Heart left ventricle (tissue), 16 donors: Measurements from ENCODE around the gene TTC21B. TPM values are rescaled to one million over a fixed set of nuclear protein-coding genes. Genes with fewer than 3 reads are reported as not detected.

Source experiments
- ATAC-seq, 4 donors: fragments of 200-7000 bp; cut with Tn5 transposase; one replicate each; pipeline ENCODE4 v1.9.1; 2020 to 2022; ENCODE audit warnings: moderate library complexity in 4 of 4, mild to moderate bottlenecking in 3 of 4, moderate number of reproducible peaks in 1 of 4
- DNase-seq, 5 donors: peaks; one replicate each; pipeline ENCODE4 v3.0.0-alpha.2; 2020
- H3K27ac ChIP-seq, 12 donors: fragments of 200-600 bp; sonication (generic) in 4 of 12; one replicate each; pipeline versions ENCODE4 v1.5.0 to v1.8.0; 2016 to 2022; ENCODE audit warnings: mild to moderate bottlenecking in 2 of 12
- H3K27me3 ChIP-seq, 9 donors: fragments of 200-600 bp; sonication (generic) in 2 of 9; one replicate each; pipeline versions ENCODE4 v1.5.1 to v1.8.0; 2016 to 2022; ENCODE audit warnings: mild to moderate bottlenecking in 3 of 9
- H3K36me3 ChIP-seq, 9 donors: fragments of 200-600 bp; sonication (generic) in 2 of 9; one replicate each; pipeline versions ENCODE4 v1.5.0 to v1.8.0; 2018 to 2022; ENCODE audit warnings: mild to moderate bottlenecking in 2 of 9
- H3K4me1 ChIP-seq, 12 donors: fragments of 200-600 bp; sonication (generic) in 4 of 12; one replicate each; pipeline versions ENCODE4 v1.5.0 to v1.8.0; 2016 to 2022; ENCODE audit warnings: mild to moderate bottlenecking in 3 of 12
- H3K4me3 ChIP-seq, 12 donors: fragments of 200-600 bp; sonication (generic) in 4 of 12; one replicate each; pipeline versions ENCODE4 v1.5.0 to v1.8.0; 2017 to 2022; ENCODE audit warnings: mild to moderate bottlenecking in 9 of 12, moderate library complexity in 4 of 12
- H3K9me3 ChIP-seq, 12 donors: fragments of 200-600 bp; sonication (generic) in 4 of 12; one replicate each; pipeline versions ENCODE4 v1.5.0 to v1.8.0; 2016 to 2022; ENCODE audit warnings: mild to moderate bottlenecking in 1 of 12
- CTCF ChIP-seq, 12 donors: fragments of 200-600 bp; sonication (generic) in 4 of 12; IDR thresholded peaks; one replicate each; pipeline versions ENCODE4 v1.5.0 to v1.8.0; 2018 to 2022; ENCODE audit warnings: antibody characterized with exemption in 12 of 12, mild to moderate bottlenecking in 5 of 12
- POLR2A ChIP-seq, 2 donors: fragments of 450-650 bp; IDR thresholded peaks; one replicate each; pipeline ENCODE4 v1.6.1; 2017; ENCODE audit warnings: antibody characterized with exemption in 2 of 2, mild to moderate bottlenecking in 2 of 2, moderate library complexity in 2 of 2
- WGBS, 4 donors: extraction: QIAGEN DNeasy Blood & Tissue Kit in 2 of 4; methylation state at CpG; one replicate each; pipeline versions ENCODE4 v1.1.5 to v1.1.7; 2013 to 2018; 5-methylcytosine and 5-hydroxymethylcytosine counted together
- intact Hi-C, 10 donors: fragments of 100-400 bp; cut with DNase I; formaldehyde crosslinking; loops; one replicate each; pipeline versions ENCODE4 v1.11.1 to v1.14.2; 2022
- polyA plus RNA-seq, 2 donors: library from polyadenylated mRNA; stranded (reverse); fragments of 200-250 nt; gene quantifications; one replicate each; pipeline ENCODE4 v1.2.3, GENCODE V29; 2013
- total RNA-seq, 9 donors: library from RNA; depleted of rRNA in 2 of 9; stranded (reverse); fragments of >200 nt in 2 of 9; fragmentation: NEBNext Ultra II Directional in 3 of 9; extraction: Animal tissue kit (Norgen Biotek cat#: 25700) in 3 of 9; gene quantifications; one replicate each; pipeline versions ENCODE4 v1.1.0 to v1.2.4, GENCODE V29; 2016 to 2023
- donor health status: ischemic (EF 13 %, LVEDD 7.1; RV severe dilation, severe dysfunction).
- donor health status: healthy with polysubstance abuse.
- donor health status: DM: no; HTN: yes; CAD: no.
- donor health status: DM: no; HTN: no; CAD: no.
- donor health status: ischemic (EF 25% LVEDD 6.9; RV normal size, moderate dysfunction).
- donor health status: ischemic (EF 25% LVEDD 5.7; RV mildly dilated, moderate dysfunction).
- donor health status: healthy.
- donor health status: DM: yes; HTN: yes; CAD: no.
- donor health status: ischemic (EF 35%, LVEDD 5.7; RV mildly dilated, moderate dysfunction).
- donor health status: nonischemic (EF 11% LVEDD 7.7; RV severe dilation, severe dysfunction).
- donor health status: DM: yes; HTN: yes; CAD: no.
- donor health status: PGD.
- donor health status: ischemic (EF 29% LVEDD 5.4; RV normal size, mild dysfunction).
- donor health status: nonischemic (EF 23%, LVEDD 6.1; RV moderate dilation, normal function).

The TTC21B gene
- total and polyA plus RNA-seq, 11 donors = 3.7 to 16.1 (median 12.0) TPM

GRCh38 chr2:165827016-165827920 is 126.3 kb downstream of the TTC21B start:
- WGBS, 4 donors = 81 to 91% (median 86%) methylated on average over 3 of the region's 3 CpGs
- intact Hi-C loops = no loop called here
- ATAC-seq (no peak), DNase-seq (no peak)
- Histone ChIP-seq H3K27ac (no peak overlapping the region), H3K4me1 (no peaks in the 10 kb centered on the region), H3K27me3 (no peaks in the 10 kb centered on the region), H3K4me3 (no peak overlapping the region), H3K9me3 (no peaks in the 10 kb centered on the region), H3K36me3 (no peaks in the 10 kb centered on the region)
- TF ChIP-seq POLR2A (IDR thresholded peaks at IDR 0.05) = no peak
- TF ChIP-seq CTCF (IDR thresholded peaks at IDR 0.05) = no peak

- intact Hi-C loops = no loop called here
- TF ChIP-seq CTCF (IDR thresholded peaks at IDR 0.05) = no peak
- no peak for TF ChIP-seq POLR2A (IDR thresholded peaks at IDR 0.05)
- Histone ChIP-seq H3K36me3 (no peaks in the 10 kb centered on the region), H3K4me1 (peaks cover 0 to 8% (median 0%) of the 10 kb centered on the region in 12 donors), H3K27ac (no peak overlapping the region), H3K9me3 (no peaks in the 10 kb centered on the region), H3K27me3 (no peaks in the 10 kb centered on the region), H3K4me3 (no peak overlapping the region)
- DNase-seq (peak in 1 of 5 donors; percentile 8), ATAC-seq (no peak)
- 20 to 32% (median 30%) methylated on average over 2 of the region's 2 CpGs for WGBS, 4 donors
These were observed 128.5 kb downstream of the TTC21B start for GRCh38 chr2:165825041-165825440.

Other genes starting within 250 kb of the TTC21B start
- gene GALNT3, start 159.5 kb downstream of the TTC21B start, total RNA-seq = 1 to 10 TPM in 1 of 9 donors, under 1 TPM in 4, not detected in 4; 0.10 to 1.2 (median 0.16) TPM
- gene GALNT3, start 159.5 kb downstream of the TTC21B start, polyA plus RNA-seq = under 1 TPM; 0.08 to 0.19 TPM
- gene SCN1A, start 174.2 kb upstream of the TTC21B start, total RNA-seq = 1 to 10 TPM in 1 of 9 donors, under 1 TPM in 6, not detected in 2; 0.05 to 1.3 (median 0.35) TPM
- under 1 TPM in 1 of 2 donors, not detected in 1; 0.27 TPM for gene SCN1A, start 174.2 kb upstream of the TTC21B start, polyA plus RNA-seq